Thymus (tissue), 11 donors: ENCODE measurements around the gene HNRNPA1. TPM values are rescaled to one million over a fixed set of nuclear protein-coding genes. Genes with fewer than 3 reads are reported as not detected.

Experiments
- DNase-seq, 9 donors: peaks; one replicate each; pipeline ENCODE4 v3.0.0-alpha.2; 2013; ENCODE audit warnings: low spot score in 9 of 9, low read depth in 6 of 9, missing footprints in 1 of 9
- H3K27ac ChIP-seq, 2 donors: one replicate each; pipeline ENCODE4 v1.5.1; 2013; ENCODE audit warnings: control low read depth in 1 of 2, low read depth in 1 of 2, low read length in 1 of 2, mild to moderate bottlenecking in 1 of 2, moderate library complexity in 1 of 2
- H3K27me3 ChIP-seq, 2 donors: one replicate each; pipeline ENCODE4 v1.5.1; 2013; ENCODE audit warnings: low read length in 1 of 2; ENCODE audit not compliant: control insufficient read depth in 2 of 2, insufficient read depth in 1 of 2
- H3K36me3 ChIP-seq, 2 donors: one replicate each; pipeline ENCODE4 v1.5.1; 2013; ENCODE audit warnings: low read length in 1 of 2, mild to moderate bottlenecking in 1 of 2, moderate library complexity in 1 of 2; ENCODE audit not compliant: control insufficient read depth in 2 of 2, insufficient read depth in 2 of 2
- H3K4me1 ChIP-seq, 2 donors: one replicate each; pipeline ENCODE4 v1.5.1; 2013; ENCODE audit warnings: low read length in 2 of 2; ENCODE audit not compliant: control insufficient read depth in 2 of 2, insufficient read depth in 2 of 2
- H3K4me3 ChIP-seq, 2 donors: one replicate each; pipeline ENCODE4 v1.5.1; 2013; ENCODE audit warnings: low read length in 2 of 2, control low read depth in 1 of 2, mild to moderate bottlenecking in 1 of 2
- H3K9me3 ChIP-seq, 2 donors: one replicate each; pipeline ENCODE4 v1.5.1; 2013; ENCODE audit warnings: low read length in 1 of 2, mild to moderate bottlenecking in 1 of 2; ENCODE audit not compliant: control insufficient read depth in 2 of 2, insufficient read depth in 1 of 2
- WGBS: extraction: QIAGEN DNeasy Blood & Tissue Kit; methylation state at CpG from one replicate; pipeline ENCODE4 v1.1.7; 2013; 5-methylcytosine and 5-hydroxymethylcytosine counted together
- polyA plus RNA-seq: library from polyadenylated mRNA; stranded (reverse); fragments of 200-250 nt; gene quantifications from one replicate; pipeline ENCODE4 v1.2.3, GENCODE V29; 2013
- total RNA-seq: library from RNA; stranded (reverse); fragments of 120-200 nt; gene quantifications from one replicate; pipeline ENCODE4 v1.2.4, GENCODE V29; 2013
- donor health status: healthy.

The HNRNPA1 gene
- total and polyA plus RNA-seq, 2 donors = 762 to 1,267 TPM

- H3K27me3 ChIP-seq = peaks cover 10 to 38% of the 10 kb centered on the region in 2 donors
These were observed 19.1 kb downstream of the HNRNPA1 start for GRCh38 chr12:54299515-54300224.

GRCh38 chr12:54300225-54300731 is 19.8 kb downstream of the HNRNPA1 start:
- 7% methylated on average over 3 of the region's 3 CpGs for WGBS
- Histone ChIP-seq H3K4me1 (peaks cover 7 to 27% of the 10 kb centered on the region in 2 donors), H3K36me3 (no peaks in the 10 kb centered on the region), H3K27ac (no peak overlapping the region), H3K4me3 (peak overlapping the region; percentile 24 to 26), H3K27me3 (peaks cover 10 to 38% of the 10 kb centered on the region in 2 donors), H3K9me3 (no peaks in the 10 kb centered on the region)
- no peak for DNase-seq

More at GRCh38 chr12:54299515-54300224, 19.1 kb downstream of the HNRNPA1 start:
- H3K9me3 ChIP-seq = no peaks in the 10 kb centered on the region
- WGBS = 15% methylated on average over 8 of the region's 8 CpGs
- H3K36me3 ChIP-seq = no peaks in the 10 kb centered on the region
- H3K27ac ChIP-seq = no peak overlapping the region
- peak overlapping the region in 1 of 2 donors; percentile 24 for H3K4me3 ChIP-seq
- no peak for DNase-seq
- peaks cover 7 to 26% of the 10 kb centered on the region in 2 donors for H3K4me1 ChIP-seq

GRCh38 chr12:54300732-54301427 is 20.4 kb downstream of the HNRNPA1 start, which contains the start of gene NFE2:
Gene NFE2 (minus strand): TSS chr12:54301015. CDS start chr12:54295248, 5,767 bp downstream.
- Histone ChIP-seq H3K4me3 (peak within 1 kb of the TSS; percentile 24 to 26), H3K27me3 (peaks cover 10 to 38% of the 10 kb centered on the region in 2 donors), H3K27ac (no peak within 1 kb of the TSS), H3K36me3 (no peaks in the 10 kb centered on the region), H3K4me1 (peaks cover 7 to 27% of the 10 kb centered on the region in 2 donors), H3K9me3 (no peaks in the 10 kb centered on the region)
- peak in 1 of 9 donors; percentile 51 for DNase-seq
- 3% methylated on average over 26 of the region's 26 CpGs for WGBS

- Histone ChIP-seq H3K4me3 (no peak overlapping the region), H3K4me1 (peaks cover 7 to 27% of the 10 kb centered on the region in 2 donors), H3K27ac (no peak overlapping the region)
These were observed 21.0 kb downstream of the HNRNPA1 start for GRCh38 chr12:54301428-54302048.

GRCh38 chr12:54303640-54304039 is 23.1 kb downstream of the HNRNPA1 start:
- Histone ChIP-seq H3K9me3 (no peaks in the 10 kb centered on the region), H3K4me3 (no peak overlapping the region), H3K27me3 (peaks cover 10 to 38% of the 10 kb centered on the region in 2 donors), H3K27ac (no peak overlapping the region), H3K4me1 (peaks cover 7 to 32% of the 10 kb centered on the region in 2 donors), H3K36me3 (no peaks in the 10 kb centered on the region)
- DNase-seq = no peak

More at GRCh38 chr12:54301428-54302048, 21.0 kb downstream of the HNRNPA1 start:
- Histone ChIP-seq H3K36me3 (no peaks in the 10 kb centered on the region), H3K27me3 (peaks cover 10 to 38% of the 10 kb centered on the region in 2 donors), H3K9me3 (no peaks in the 10 kb centered on the region)
- no peak for DNase-seq
- 24% methylated on average over 1 of the region's 1 CpG for WGBS

- 3% methylated on average over 12 of the region's 12 CpGs for WGBS
- Histone ChIP-seq H3K9me3 (no peaks in the 10 kb centered on the region), H3K27me3 (peaks cover 7 to 33% of the 10 kb centered on the region in 2 donors), H3K4me3 (no peak overlapping the region), H3K27ac (no peak overlapping the region), H3K36me3 (no peaks in the 10 kb centered on the region), H3K4me1 (peaks cover 7 to 32% of the 10 kb centered on the region in 2 donors)
- peak in 1 of 9 donors; percentile 39 for DNase-seq
These were observed 23.8 kb downstream of the HNRNPA1 start for GRCh38 chr12:54304187-54304810.

GRCh38 chr12:54306925-54307741 is 26.6 kb downstream of the HNRNPA1 start:
- Histone ChIP-seq H3K36me3 (no peaks in the 10 kb centered on the region), H3K9me3 (no peaks in the 10 kb centered on the region), H3K27ac (no peak overlapping the region), H3K4me3 (no peak overlapping the region), H3K27me3 (peaks cover 0 to 9% of the 10 kb centered on the region in 2 donors), H3K4me1 (peaks cover 4 to 16% of the 10 kb centered on the region in 2 donors)
- WGBS = 39% methylated on average over 8 of the region's 8 CpGs
- no peak for DNase-seq

GRCh38 chr12:54311051-54311450 is 30.5 kb downstream of the HNRNPA1 start:
- no peak for DNase-seq
- Histone ChIP-seq H3K4me3 (no peak overlapping the region), H3K4me1 (peaks cover 0 to 4% of the 10 kb centered on the region in 2 donors), H3K9me3 (no peaks in the 10 kb centered on the region), H3K36me3 (no peaks in the 10 kb centered on the region), H3K27me3 (no peaks in the 10 kb centered on the region), H3K27ac (no peak overlapping the region)
- WGBS = 35% methylated on average over 2 of the region's 2 CpGs
